Globus pallidus (tissue), 1 donor: ENCODE results near the gene BOLA3.
"Not testable (repeated sequence)": the region's sequence is repeated elsewhere in the genome, so short reads cannot be mapped to it uniquely, and the experiment has no call there.

Source experiments
- DNase-seq: peaks from one replicate; pipeline ENCODE4 v3.0.0-alpha.2; 2015; ENCODE audit warnings: low spot score

BOLA3 gene

GRCh38 chr2:74147727-74148456, at the start of gene BOLA3:
Gene BOLA3 (minus strand): TSS chr2:74147912. CDS start chr2:74147874, 38 bp downstream.
- DNase-seq: peak; percentile 81

DNA sequence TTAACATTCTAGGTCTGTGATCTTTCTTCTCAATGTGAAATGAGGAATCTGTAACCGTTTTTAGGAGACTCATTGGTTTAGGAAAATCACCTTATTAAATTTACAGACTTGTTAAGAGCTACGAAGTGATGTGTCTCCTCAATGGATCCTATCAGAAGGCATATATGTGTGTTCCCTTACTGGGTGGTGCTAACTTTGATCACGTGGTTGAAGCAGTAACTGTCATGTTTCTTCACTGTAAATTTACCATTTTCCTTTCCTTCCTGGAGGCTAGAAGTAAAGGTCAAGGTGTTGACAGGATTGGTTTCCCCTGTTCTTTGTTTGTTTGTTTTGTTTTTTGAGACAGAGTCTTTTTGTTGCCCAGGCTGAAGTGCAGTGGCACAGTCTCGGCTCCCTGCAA, 49.3 kb upstream of the BOLA3 start:
- no peak for DNase-seq

GRCh38 chr2:74194799-74195198, 47.1 kb upstream of the BOLA3 start:
- DNase-seq: no peak

- no peak for DNase-seq
These were observed 44.1 kb upstream of the BOLA3 start for GRCh38 chr2:74191596-74192380.

- DNase-seq: no peak
These were observed 41.0 kb upstream of the BOLA3 start for GRCh38 chr2:74188696-74189095.

GRCh38 chr2:74188018-74188601, 40.4 kb upstream of the BOLA3 start:
- DNase-seq: no peak

DNA sequence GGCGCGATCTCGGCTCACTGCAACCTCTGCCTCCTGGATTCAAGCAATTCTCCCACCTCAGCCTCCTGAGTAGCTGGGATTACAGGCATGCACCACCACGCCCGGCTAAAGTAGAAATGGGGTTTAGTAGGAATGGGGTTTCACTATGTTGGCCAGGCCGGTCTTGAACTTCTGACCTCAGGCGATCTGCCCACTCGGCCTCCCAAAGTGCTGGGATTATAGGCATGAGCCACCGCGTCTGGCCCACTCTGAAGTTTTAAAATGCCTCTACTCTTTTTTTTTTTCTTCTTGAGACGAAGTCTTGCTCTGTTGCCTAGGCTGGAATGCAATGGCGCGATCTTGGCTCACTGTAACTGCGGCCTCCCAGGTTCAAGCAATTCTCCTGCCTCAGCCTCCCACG, 39.0 kb upstream of the BOLA3 start:
- DNase-seq: not testable (repeated sequence)

DNA sequence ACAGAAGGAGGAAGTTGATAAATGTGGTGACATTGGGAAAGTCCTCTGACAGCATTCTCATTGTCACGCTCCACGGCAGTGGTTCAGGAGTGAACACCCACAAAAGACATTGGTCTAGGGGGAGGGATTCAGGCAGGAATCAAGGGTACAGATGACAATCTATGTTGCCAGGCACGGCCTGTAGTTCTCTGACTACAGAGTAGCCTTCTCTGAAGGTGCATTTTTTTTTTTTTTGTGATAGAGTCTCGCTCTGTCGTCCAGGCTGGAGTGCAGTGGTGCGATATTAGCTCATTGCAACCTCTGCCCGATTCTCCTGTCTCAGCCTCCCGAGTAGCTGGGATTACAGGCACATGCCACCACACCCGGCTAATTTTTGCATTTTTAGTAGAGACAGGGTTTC, 38.3 kb upstream of the BOLA3 start:
- peak; percentile 62 for DNase-seq

DNA sequence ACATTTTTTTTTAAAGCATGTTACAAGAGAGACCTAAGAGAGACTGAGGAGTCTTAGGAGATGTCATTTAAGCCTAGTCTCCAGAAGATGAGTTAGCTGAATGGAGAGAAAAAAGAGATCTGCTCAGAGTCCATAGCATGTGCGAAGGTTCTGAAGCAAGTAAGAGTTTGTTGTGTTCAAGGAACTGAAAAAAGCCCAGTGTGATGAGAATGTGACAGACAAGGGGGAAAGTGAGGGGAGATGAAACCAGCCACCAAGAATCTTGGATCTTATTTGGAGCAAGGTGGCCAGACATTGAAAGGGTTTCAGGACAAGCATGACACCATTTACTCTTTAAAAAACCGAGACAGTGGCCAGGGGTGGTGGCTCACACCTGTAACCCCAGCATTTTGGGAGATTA, 36.2 kb upstream of the BOLA3 start:
- no peak for DNase-seq

DNA sequence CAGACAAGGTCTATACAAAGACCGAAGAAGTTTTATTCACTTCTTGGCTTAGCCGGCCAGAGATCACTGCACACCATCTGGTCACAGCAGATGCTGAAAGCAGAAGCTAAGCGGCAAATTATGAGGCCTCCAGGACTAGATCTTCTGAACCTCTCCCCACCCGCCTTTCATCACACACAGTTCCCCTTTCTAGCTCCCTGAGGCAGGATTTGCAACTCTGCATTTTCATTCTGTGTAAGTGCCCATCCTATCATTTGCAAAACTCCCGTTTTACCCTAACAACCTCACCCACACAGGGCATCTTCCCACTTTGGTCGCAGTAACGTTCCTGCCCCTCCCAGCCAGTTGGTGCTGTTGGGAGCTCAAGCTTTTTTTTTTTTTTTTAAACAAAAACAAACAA, 34.0 kb upstream of the BOLA3 start:
- peak; percentile 70 for DNase-seq

DNA sequence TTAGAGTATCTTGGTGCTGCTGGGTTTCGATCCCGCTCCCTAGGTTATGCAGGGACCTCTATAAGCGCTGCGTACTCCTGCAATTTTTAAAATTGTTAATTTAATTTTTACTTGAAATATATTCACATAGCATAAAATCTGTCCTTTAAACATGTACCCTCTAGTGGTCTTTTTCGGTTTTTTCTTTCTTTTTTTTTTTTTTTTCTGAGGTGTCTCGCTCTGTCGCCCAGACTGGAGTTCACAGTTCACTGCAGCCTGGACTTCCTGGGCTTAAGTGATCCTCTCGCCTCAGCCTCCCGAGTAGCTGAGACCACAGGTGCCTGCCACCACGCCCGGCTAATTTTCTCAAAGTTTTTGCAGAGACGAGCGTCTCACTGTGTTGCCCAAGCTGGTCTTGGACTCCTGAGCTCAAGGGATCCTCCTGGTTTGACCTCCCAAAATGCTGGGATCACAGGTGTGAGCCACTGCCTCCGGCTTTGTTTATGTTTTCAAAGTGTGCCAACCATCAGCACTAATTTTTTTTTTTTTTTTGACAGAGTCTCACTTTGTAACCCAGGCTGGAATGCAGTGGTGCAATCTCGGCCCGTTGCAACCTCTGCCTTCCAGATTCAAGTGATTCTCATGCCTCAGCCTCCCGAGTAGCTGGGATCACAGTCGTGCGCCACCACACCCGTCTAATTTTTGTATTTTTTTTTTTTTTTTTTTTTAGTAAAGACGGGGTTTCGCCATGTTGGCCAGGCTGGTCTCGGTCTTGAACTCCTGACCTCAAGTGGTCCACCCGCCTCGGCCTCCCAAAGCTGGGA, 31.6 kb upstream of the BOLA3 start:
- DNase-seq: no peak

DNA sequence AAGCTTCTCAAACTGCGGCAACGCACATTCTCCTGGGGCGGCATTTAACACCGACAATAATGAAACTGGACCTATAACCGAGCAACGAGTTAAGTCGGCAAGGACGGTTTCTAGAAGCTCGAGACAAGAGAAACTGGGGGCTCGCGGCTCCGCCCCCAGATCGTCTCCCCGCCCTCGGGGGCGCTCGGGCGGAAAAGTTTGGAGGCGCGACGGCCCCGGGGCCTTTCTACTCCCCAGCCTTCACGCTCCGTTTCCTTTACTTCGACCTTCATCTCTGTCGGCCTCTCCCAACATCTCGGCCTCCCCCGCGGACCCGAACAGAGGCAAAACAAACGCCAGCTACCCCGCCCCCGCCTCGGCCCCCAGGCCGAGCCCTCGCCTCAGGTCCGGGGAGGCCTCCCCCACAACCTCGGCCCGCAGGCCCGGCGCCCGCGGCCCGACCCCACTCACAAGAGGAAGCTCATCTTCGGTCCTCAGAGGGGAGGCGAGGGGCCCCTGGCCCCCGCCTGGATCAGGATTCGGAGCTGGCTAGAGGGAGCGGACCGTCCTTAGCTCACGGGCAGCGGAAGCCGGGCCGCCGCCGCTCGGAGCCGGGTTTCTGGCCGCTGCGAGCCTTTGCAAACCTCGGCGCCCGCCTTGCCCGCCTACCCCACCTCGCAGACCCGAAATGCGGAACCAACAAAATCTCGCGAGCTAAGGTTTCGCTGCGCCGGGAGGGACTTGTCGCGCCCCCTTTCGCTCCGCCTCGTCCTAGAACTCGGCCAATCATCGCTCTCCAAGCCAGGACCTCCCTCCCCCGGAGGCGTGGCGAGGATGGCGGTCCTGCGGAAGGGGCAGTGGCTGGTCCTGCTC, 30.7 kb upstream of the BOLA3 start, which contains the start of gene MOB1A:
TSS of gene MOB1A (minus strand) at position 669 of the 852 bp plus-strand sequence. CDS start at position 464, 205 bp downstream.
- peak; percentile 98 for DNase-seq

DNA sequence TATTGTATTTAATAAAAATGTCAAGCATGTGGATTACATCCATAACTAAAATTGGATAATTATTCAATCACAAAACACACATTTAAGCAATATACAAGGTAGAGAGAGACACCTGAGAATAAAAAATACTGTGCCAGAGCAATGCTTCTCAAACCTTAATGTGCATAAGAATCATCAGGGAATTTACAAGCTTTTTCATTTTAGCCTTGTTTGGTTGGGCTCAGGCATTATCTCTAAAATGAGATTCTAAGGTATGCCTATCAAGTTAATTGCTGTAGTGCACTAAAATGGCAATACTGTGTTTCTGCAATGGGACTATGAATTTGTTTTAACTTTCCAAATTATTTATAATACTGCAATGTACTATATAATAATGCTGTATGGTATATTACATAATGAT, 30.0 kb upstream of the BOLA3 start:
- DNase-seq: no peak

- no peak for DNase-seq
These were observed 27.2 kb upstream of the BOLA3 start for GRCh38 chr2:74174909-74175308.

GRCh38 chr2:74168739-74169138, 21.0 kb upstream of the BOLA3 start:
- DNase-seq: no peak

DNA sequence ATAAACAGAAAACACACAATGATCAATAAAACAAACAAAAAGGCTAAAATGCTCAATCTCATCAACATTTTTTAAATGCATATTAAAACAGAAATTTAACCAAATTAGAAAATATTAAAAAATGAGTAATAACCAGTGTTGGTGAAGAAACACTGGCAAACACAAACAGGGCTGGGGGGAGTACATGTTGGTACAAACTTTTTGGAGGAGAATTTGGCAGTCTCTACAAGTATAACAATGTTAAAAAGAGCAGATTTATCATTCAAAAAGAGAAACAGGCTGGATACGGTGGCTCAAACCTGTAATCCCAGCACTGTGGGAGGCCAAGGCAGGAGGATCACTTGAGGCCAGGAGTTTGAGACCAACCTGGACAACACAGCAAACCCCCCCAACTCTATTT, 17.0 kb upstream of the BOLA3 start:
- no peak for DNase-seq

DNA sequence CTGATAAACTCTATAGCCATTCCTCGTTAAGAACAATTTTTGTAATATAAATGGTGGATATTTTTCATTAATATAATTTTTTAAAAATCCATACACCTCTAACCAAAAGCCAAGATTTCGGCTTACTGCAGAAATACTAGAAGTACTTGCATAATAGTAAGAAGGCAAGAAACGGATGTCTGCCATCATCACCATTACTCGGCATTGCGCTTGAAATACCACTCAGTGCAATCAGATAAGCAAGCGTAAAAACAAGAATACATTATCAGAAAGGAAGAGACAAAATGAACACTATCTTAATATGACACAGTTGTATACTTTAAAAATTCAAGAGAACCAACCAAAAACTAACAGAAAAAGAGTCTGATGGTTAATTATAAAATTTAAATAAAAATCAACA, 15.2 kb upstream of the BOLA3 start:
- DNase-seq: no peak

DNA sequence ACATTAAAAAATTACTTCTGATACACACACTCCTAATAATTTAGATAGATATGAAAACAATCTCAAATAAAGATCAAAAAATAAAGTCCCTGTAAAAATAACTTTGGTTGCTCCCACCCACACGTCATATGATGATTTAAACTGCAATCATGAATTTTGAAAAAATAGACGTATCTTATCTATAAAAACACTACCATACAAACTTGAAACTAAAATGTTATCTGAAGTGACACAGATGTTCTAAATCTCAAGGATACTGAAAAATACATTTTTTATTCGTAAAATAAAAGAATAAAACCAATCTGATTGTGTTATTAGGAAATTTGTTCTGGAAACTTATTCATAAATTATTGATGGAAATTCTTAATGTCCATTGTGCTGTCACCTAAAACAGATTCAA, 8.1 kb upstream of the BOLA3 start:
- no peak for DNase-seq

- no peak for DNase-seq
These were observed 5.2 kb upstream of the BOLA3 start for GRCh38 chr2:74152954-74153353.

DNA sequence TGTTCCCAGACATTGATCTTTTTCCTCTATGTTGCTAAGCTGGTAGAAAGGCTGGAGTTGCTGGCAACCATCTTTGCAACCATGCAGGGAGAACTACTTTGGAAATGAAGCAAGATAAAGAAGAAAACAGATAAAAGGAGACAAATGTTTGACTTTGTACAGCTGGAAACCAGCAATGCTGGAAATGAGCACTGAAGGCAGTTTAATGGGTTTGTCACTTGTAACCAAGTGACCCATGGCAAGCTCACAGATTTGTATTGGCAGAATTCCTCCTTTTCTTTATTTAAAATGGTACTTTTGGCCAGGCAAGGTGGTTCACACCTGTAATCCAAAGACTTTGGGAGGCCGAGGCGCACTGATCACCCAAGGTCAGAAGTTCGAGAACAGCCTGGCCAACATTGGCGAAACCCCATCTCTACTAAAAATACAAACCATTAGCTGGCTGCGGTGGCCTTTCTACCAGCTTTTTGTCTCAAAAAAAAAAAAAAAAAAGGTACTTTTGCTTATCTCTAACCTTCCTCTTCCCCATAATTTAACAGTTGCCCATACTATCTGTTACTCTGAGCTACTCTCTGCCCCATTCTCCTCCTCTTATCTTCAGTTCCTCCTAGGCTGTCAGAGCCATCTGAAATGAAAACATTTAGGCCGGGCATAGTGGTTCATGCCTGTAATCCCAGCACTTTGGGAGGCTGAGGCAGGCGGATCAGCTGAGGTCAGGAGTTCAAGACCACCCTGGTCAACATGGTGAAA, 2.0 kb upstream of the BOLA3 start:
- DNase-seq: no peak

DNA sequence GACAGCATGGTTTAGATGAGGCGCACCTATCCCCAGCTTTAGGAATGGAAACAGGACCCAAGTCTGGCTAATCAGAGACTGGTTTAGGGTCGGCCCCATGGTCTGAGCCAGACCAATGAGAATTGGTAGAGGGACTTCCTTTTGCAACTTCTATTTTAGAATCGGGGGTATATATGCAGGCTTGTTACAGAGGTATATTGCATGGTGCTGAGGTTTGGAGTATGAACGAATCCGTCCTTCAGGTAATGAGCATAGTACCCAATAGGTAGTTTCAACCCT, 1.5 kb upstream of the BOLA3 start:
- DNase-seq: no peak
